ENCODE results near the gene NOC2L. TPM values are rescaled to one million over a fixed set of nuclear protein-coding genes. Genes with fewer than 3 reads are reported as not detected.

NOC2L gene
- total and polyA plus RNA-seq, 9 of the 15 experiments (the other 6 are each of a cell fraction or from before 2014, with no cell fraction given), result 4.0 to 410 (median 200) TPM

DNA sequence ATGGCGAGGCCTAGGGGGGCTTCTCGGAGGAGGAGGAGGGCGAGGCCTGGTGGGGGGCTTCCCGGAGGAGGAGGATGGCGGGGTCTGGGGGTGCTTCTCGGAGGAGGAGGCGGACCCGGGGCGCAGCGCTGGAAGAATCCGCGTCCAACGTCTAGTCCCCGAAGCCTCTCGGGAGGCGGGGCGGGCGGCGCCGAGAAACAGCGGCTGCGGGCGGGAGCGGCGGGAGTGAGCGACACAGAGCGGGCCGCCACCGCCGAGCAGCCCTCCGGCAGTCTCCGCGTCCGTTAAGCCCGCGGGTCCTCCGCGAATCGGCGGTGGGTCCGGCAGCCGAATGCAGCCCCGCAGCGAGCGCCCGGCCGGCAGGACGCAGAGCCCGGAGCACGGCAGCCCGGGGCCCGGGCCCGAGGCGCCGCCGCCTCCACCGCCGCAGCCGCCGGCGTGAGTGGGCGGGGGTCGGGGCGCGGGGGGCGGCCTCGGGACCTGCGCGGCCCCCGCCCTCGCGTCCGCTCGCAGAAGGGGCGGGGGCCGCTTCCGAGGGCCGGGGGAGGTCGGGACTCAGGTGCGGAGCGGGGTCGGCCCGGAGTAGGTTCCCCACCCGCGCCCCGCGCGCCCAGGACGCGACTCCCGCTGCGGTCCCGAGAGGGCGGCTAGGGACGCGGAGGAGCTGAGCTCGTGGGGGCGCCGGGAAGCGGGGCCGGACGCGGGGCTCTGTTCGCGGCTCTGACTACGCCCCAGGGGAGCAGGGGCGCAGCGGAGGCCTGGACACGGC lies 1.5 kb upstream of the NOC2L start, which contains the start of gene KLHL17 (continued):
- TF ChIP-seq, protein P1, sequence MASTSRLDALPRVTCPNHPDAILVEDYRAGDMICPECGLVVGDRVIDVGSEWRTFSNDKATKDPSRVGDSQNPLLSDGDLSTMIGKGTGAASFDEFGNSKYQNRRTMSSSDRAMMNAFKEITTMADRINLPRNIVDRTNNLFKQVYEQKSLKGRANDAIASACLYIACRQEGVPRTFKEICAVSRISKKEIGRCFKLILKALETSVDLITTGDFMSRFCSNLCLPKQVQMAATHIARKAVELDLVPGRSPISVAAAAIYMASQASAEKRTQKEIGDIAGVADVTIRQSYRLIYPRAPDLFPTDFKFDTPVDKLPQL (IDR thresholded peaks at IDR 0.05; ENCODE audit: extremely low read depth, insufficient read length), result no peak
- peak; percentile 71; the same call in 1 of the 2 replicates for TF ChIP-seq DMBX1 (CRISPR knock-in tag; IDR thresholded peaks at IDR 0.05; ENCODE audit: borderline replicate concordance)
- TF ChIP-seq SMAD4 (CRISPR knock-in tag; conservative IDR thresholded peaks at IDR 0.05), result peak; percentile 86
- TF ChIP-seq ETV5 (CRISPR knock-in tag; IDR thresholded peaks at IDR 0.05; ENCODE audit: low read depth), result no peak
- TF ChIP-seq MYC (IDR thresholded peaks at IDR 0.05; ENCODE audit: low read depth, low read length), result peak; percentile 43
- no peak for TF ChIP-seq MYC (CRISPR knock-in tag; IDR thresholded peaks at IDR 0.05; ENCODE audit: borderline replicate concordance, low read depth)
- TF ChIP-seq RCOR1 (IDR thresholded peaks at IDR 0.05; ENCODE audit: borderline replicate concordance in 1 of 2, low read depth in 2 of 2, low read length in 2 of 2), result peak in 1 of 2 experiments; percentile 76; a peak in 2 of 4 replicates
- peak; percentile 67 for TF ChIP-seq CREM (IDR thresholded peaks at IDR 0.05; ENCODE audit: low read depth)
- TF ChIP-seq ZFP36 (IDR thresholded peaks at IDR 0.05; ENCODE audit: low read depth, low read length, partially characterized antibody), result peak; percentile 99
- TF ChIP-seq BRF1 (IDR thresholded peaks at IDR 0.05; ENCODE audit: borderline replicate concordance, extremely low read depth, insufficient read length), result no peak
- TF ChIP-seq, protein P2, sequence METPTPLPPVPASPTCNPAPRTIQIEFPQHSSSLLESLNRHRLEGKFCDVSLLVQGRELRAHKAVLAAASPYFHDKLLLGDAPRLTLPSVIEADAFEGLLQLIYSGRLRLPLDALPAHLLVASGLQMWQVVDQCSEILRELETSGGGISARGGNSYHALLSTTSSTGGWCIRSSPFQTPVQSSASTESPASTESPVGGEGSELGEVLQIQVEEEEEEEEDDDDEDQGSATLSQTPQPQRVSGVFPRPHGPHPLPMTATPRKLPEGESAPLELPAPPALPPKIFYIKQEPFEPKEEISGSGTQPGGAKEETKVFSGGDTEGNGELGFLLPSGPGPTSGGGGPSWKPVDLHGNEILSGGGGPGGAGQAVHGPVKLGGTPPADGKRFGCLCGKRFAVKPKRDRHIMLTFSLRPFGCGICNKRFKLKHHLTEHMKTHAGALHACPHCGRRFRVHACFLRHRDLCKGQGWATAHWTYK (CRISPR knock-in tag; IDR thresholded peaks at IDR 0.05), result peak; percentile 42; the same call in 1 of the 2 replicates
- peak in 1 of 2 experiments; percentile 91; a peak in 2 of 4 replicates for TF ChIP-seq NONO (IDR thresholded peaks at IDR 0.05; ENCODE audit: low read depth in 2 of 2, low read length in 1 of 2)
- peak; percentile 100 for TF ChIP-seq ZNF436 (CRISPR knock-in tag; IDR thresholded peaks at IDR 0.05)
- 0 out of 4 replicates have a peak, but pooled peaks of 1 of the 2 experiments have one; percentile 2 for TF ChIP-seq RAD21 (CRISPR knock-in tag; conservative IDR thresholded peaks at IDR 0.05 in 1 of 2, IDR thresholded peaks at IDR 0.05 in 1 of 2)
- TF ChIP-seq BHLHE40 (IDR thresholded peaks at IDR 0.05; ENCODE audit: low read length), result no peak
- peak; percentile 94 for TF ChIP-seq CXXC5 (CRISPR knock-in tag; IDR thresholded peaks at IDR 0.05)
- TF ChIP-seq KDM5B (IDR thresholded peaks at IDR 0.05; ENCODE audit: insufficient replicate concordance, low read depth, low read length), result peak; percentile 39
- TF ChIP-seq, protein P3, sequence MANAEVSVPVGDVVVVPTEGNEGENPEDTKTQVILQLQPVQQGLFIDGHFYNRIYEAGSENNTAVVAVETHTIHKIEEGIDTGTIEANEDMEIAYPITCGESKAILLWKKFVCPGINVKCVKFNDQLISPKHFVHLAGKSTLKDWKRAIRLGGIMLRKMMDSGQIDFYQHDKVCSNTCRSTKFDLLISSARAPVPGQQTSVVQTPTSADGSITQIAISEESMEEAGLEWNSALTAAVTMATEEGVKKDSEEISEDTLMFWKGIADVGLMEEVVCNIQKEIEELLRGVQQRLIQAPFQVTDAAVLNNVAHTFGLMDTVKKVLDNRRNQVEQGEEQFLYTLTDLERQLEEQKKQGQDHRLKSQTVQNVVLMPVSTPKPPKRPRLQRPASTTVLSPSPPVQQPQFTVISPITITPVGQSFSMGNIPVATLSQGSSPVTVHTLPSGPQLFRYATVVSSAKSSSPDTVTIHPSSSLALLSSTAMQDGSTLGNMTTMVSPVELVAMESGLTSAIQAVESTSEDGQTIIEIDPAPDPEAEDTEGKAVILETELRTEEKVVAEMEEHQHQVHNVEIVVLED (CRISPR knock-in tag; IDR thresholded peaks at IDR 0.05), result peak; percentile 62
- TF ChIP-seq, protein P4, sequence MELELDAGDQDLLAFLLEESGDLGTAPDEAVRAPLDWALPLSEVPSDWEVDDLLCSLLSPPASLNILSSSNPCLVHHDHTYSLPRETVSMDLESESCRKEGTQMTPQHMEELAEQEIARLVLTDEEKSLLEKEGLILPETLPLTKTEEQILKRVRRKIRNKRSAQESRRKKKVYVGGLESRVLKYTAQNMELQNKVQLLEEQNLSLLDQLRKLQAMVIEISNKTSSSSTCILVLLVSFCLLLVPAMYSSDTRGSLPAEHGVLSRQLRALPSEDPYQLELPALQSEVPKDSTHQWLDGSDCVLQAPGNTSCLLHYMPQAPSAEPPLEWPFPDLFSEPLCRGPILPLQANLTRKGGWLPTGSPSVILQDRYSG (tag; conservative IDR thresholded peaks at IDR 0.05; ENCODE audit: low read depth), result no peak
- no peak for TF ChIP-seq NFATC3 (IDR thresholded peaks at IDR 0.05)
- TF ChIP-seq SIN3B (IDR thresholded peaks at IDR 0.05; ENCODE audit: low read depth), result peak; percentile 51; the same call in 1 of the 2 replicates
